OCI-LY7 (cell line): ENCODE measurements around the gene IMMP2L.

Source experiments
- CTCF ChIP-seq: fragments of 200-600 bp; sonication (generic); conservative IDR thresholded peaks from 2 replicates; pipeline ENCODE4 v1.5.1; 2014; ENCODE audit warnings: mild to moderate bottlenecking, antibody characterized with exemption, low read length, moderate library complexity, mixed read lengths
- EZH2phosphoT487 ChIP-seq: fragments of 200-600 bp; sonication (generic); IDR thresholded peaks from 2 replicates; pipeline ENCODE4 v1.6.1; 2018; ENCODE audit warnings: low read depth, borderline replicate concordance, mild to moderate bottlenecking, mixed run types, antibody characterized with exemption, low read length, moderate library complexity, mixed read lengths

- no peak for TF ChIP-seq CTCF
- no peak for TF ChIP-seq EZH2phosphoT487
Measured at GRCh38 chr7:111282626-111283025, 279.7 kb downstream of the IMMP2L start.
